Upper lobe of left lung (tissue), 6 donors: ENCODE results near the gene CCNI2. TPM values are rescaled to one million over a fixed set of nuclear protein-coding genes. Genes with fewer than 3 reads are reported as not detected.
A peak's percentile ranks its signal among the peaks of the same experiment; 100 is the strongest.

Experiments used
- ATAC-seq, 2 donors: fragments of 200-7000 bp; cut with Tn5 transposase; one replicate each; pipeline ENCODE4 v1.9.1; 2022; ENCODE audit warnings: mild to moderate bottlenecking in 2 of 2, moderate library complexity in 2 of 2; ENCODE audit not compliant: low FRiP score in 2 of 2
- DNase-seq, 2 donors: peaks; one replicate each; pipeline ENCODE4 v3.0.0-alpha.2; 2019 to 2020
- H3K27ac ChIP-seq, 4 donors: fragments of 200-600 bp; sonication (generic); one replicate each; pipeline ENCODE4 v1.5.1; 2016 to 2019
- H3K27me3 ChIP-seq, 4 donors: fragments of 200-600 bp; sonication (generic); one replicate each; pipeline ENCODE4 v1.5.1; 2017 to 2019
- H3K36me3 ChIP-seq, 4 donors: fragments of 200-600 bp; sonication (generic); one replicate each; pipeline ENCODE4 v1.5.1; 2016 to 2019
- H3K4me1 ChIP-seq, 4 donors: fragments of 200-600 bp; sonication (generic); one replicate each; pipeline ENCODE4 v1.5.1; 2018 to 2019
- H3K4me3 ChIP-seq, 4 donors: fragments of 200-600 bp; sonication (generic); one replicate each; pipeline ENCODE4 v1.5.1; 2017 to 2019; ENCODE audit warnings: mild to moderate bottlenecking in 2 of 4, moderate library complexity in 1 of 4
- H3K9me3 ChIP-seq, 4 donors: fragments of 200-600 bp; sonication (generic); one replicate each; pipeline ENCODE4 v1.5.1; 2018 to 2019
- EP300 ChIP-seq, 4 donors: sonication (generic); formaldehyde crosslinking; IDR thresholded peaks; one replicate each; pipeline ENCODE4 v1.5.1; 2017; ENCODE audit warnings: antibody characterized with exemption in 4 of 4, control low read depth in 2 of 4
- POLR2A ChIP-seq, 4 donors: fragments of 450-650 bp; IDR thresholded peaks; one replicate each; pipeline ENCODE4 v1.5.1; 2016 to 2017; ENCODE audit warnings: antibody characterized with exemption in 4 of 4, mild to moderate bottlenecking in 2 of 4
- POLR2AphosphoS5 ChIP-seq, 2 donors: sonication (generic); formaldehyde crosslinking; IDR thresholded peaks; one replicate each; pipeline ENCODE4 v1.5.1; 2017; ENCODE audit warnings: antibody characterized with exemption in 2 of 2
- WGBS, 2 donors: methylation state at CpG; one replicate each; pipeline ENCODE4 v1.1.5; 2017 to 2018; 5-methylcytosine and 5-hydroxymethylcytosine counted together
- total RNA-seq, 6 donors: library from RNA; depleted of rRNA in 4 of 6; stranded (reverse); fragments of >200 nt in 4 of 6; gene quantifications; one replicate each; pipeline versions ENCODE4 v1.1.0 to v1.2.1, GENCODE V29; 2016 to 2021
- TF ChIP-seq, protein P1 (sequence below), 6 experiments: fragments of 450-650 bp in 4 of 6; fragments of 200-600 bp in 2 of 6; sonication (generic) in 2 of 6; IDR thresholded peaks; one replicate each; pipeline ENCODE4 v1.5.1; 2016 to 2019; ENCODE audit warnings: antibody characterized with exemption in 6 of 6
- donor health status: DM: no; HTN: no; CAD: no; lungs with moderate emphysema.
- donor health status: DM: no; HTN: yes; CAD: no; lungs with severe emphysema.

Gene CCNI2
- total RNA-seq, 6 donors from 2014 or later, result 0.26 to 0.84 (median 0.46) TPM; not detected in 1

DNA sequence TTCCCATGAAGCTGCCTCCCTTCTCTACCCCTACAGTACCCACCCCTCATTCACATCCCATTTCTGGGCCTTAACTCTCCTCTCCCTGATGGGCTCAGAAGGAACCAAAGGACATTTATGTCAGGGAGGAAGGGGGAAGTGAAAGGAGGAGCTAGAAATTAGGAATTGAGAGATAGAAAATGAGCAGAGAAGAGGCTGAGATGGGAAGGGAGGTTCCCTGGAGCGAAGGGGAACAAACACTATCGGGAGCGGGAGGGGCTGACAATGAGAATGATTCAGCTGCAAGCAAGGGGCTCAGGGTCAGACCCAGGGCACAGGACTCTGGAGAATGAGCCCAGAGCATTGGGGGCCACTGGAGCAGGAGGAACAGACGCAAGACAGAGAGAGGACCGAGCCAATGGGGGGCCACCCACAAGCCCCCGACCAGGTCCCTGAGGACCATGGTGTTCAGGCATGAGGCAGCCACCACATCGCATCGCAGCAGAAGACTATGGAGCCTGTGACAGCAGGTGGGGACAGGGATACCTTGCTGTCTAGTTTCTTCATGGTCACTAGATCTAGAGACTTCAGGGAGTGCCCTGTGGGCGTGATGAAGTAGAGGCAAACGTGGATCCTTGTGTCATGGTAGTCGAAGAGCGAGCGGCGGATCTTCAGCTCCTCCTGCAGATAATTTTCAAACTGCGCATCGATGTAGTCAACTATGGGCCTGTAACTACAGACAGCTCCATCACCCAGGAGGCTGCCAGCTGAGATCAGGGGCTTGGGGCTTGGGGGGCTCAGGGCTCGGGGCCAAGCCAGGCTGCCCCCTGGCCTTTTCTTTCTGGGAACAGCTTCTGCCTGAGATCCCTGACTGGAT lies 16.2 kb downstream of the CCNI2 start:
- H3K9me3 ChIP-seq, result no peaks in the 10 kb centered on the region
- no peak for DNase-seq
- H3K36me3 ChIP-seq, result peaks cover 13 to 69% (median 54%) of the 10 kb centered on the region in 4 donors
- no peak overlapping the region for H3K4me3 ChIP-seq
- peaks cover 11 to 16% (median 11%) of the 10 kb centered on the region in 4 donors for H3K4me1 ChIP-seq
- no peak for TF ChIP-seq POLR2AphosphoS5 (IDR thresholded peaks at IDR 0.05)
- TF ChIP-seq, protein P1, sequence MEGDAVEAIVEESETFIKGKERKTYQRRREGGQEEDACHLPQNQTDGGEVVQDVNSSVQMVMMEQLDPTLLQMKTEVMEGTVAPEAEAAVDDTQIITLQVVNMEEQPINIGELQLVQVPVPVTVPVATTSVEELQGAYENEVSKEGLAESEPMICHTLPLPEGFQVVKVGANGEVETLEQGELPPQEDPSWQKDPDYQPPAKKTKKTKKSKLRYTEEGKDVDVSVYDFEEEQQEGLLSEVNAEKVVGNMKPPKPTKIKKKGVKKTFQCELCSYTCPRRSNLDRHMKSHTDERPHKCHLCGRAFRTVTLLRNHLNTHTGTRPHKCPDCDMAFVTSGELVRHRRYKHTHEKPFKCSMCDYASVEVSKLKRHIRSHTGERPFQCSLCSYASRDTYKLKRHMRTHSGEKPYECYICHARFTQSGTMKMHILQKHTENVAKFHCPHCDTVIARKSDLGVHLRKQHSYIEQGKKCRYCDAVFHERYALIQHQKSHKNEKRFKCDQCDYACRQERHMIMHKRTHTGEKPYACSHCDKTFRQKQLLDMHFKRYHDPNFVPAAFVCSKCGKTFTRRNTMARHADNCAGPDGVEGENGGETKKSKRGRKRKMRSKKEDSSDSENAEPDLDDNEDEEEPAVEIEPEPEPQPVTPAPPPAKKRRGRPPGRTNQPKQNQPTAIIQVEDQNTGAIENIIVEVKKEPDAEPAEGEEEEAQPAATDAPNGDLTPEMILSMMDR (IDR thresholded peaks at IDR 0.05), result no peak
- TF ChIP-seq POLR2A (IDR thresholded peaks at IDR 0.05), result no peak
- no peak for TF ChIP-seq EP300 (IDR thresholded peaks at IDR 0.05)
- H3K27me3 ChIP-seq, result no peaks in the 10 kb centered on the region
- no peak overlapping the region for H3K27ac ChIP-seq
- WGBS, 2 donors, result 94 to 97% methylated on average over 15 to 17 of the region's 17 CpGs
- peak in 1 of 2 donors; percentile 24 for ATAC-seq

GRCh38 chr5:132764051-132764450 lies 16.8 kb downstream of the CCNI2 start:
- TF ChIP-seq, protein P1 (IDR thresholded peaks at IDR 0.05), result no peak
- TF ChIP-seq EP300 (IDR thresholded peaks at IDR 0.05) (no peak), POLR2A (IDR thresholded peaks at IDR 0.05) (no peak), POLR2AphosphoS5 (IDR thresholded peaks at IDR 0.05) (no peak)
- H3K9me3 ChIP-seq, result no peaks in the 10 kb centered on the region
- ATAC-seq, result no peak
- no peak overlapping the region for H3K4me3 ChIP-seq
- DNase-seq, result peak in 1 of 2 donors; percentile 54
- no peak overlapping the region for H3K27ac ChIP-seq
- no peaks in the 10 kb centered on the region for H3K27me3 ChIP-seq
- peaks cover 11 to 18% (median 11%) of the 10 kb centered on the region in 4 donors for H3K4me1 ChIP-seq
- peaks cover 13 to 62% (median 49%) of the 10 kb centered on the region in 4 donors for H3K36me3 ChIP-seq
- WGBS, 2 donors, result 94 to 100% methylated on average over 10 of the region's 10 CpGs

DNA sequence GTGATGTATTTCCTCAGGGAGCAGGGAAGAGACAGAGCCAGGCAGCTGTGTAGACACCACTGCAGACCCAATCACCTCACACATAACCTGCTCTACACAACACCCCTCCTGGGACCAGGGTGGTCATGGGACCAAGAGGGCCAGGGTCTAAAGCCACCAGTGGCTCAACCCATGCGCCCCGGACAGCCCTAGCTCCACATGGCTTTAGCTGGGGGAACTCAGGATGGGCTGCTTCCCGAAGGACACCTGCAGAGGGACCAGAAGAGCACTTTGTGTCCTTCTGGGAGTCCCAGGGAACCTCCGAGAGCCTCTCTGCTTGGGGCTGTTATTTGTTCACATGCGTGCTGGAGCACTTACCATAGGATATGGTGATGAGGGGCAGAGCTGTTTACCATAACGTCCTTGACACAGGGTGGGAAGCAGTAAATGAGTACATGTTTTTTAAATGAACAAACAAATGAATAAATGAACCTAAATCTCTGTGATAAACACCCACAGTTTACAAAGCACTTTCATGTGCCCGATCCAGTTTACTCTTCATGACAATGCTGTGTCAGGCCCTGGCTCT lies 17.5 kb downstream of the CCNI2 start:
- ATAC-seq, result no peak
- 94 to 96% methylated on average over 4 to 7 of the region's 7 CpGs for WGBS, 2 donors
- Histone ChIP-seq H3K27ac (no peak overlapping the region), H3K36me3 (peaks cover 13 to 55% (median 44%) of the 10 kb centered on the region in 4 donors), H3K4me3 (no peak overlapping the region), H3K27me3 (no peaks in the 10 kb centered on the region), H3K4me1 (peaks cover 11 to 18% (median 11%) of the 10 kb centered on the region in 4 donors), H3K9me3 (no peaks in the 10 kb centered on the region)
- no peak for DNase-seq
- TF ChIP-seq, protein P1 (IDR thresholded peaks at IDR 0.05), result no peak
- TF ChIP-seq POLR2A (IDR thresholded peaks at IDR 0.05), result no peak
- TF ChIP-seq POLR2AphosphoS5 (IDR thresholded peaks at IDR 0.05), result no peak
- TF ChIP-seq EP300 (IDR thresholded peaks at IDR 0.05), result no peak

DNA sequence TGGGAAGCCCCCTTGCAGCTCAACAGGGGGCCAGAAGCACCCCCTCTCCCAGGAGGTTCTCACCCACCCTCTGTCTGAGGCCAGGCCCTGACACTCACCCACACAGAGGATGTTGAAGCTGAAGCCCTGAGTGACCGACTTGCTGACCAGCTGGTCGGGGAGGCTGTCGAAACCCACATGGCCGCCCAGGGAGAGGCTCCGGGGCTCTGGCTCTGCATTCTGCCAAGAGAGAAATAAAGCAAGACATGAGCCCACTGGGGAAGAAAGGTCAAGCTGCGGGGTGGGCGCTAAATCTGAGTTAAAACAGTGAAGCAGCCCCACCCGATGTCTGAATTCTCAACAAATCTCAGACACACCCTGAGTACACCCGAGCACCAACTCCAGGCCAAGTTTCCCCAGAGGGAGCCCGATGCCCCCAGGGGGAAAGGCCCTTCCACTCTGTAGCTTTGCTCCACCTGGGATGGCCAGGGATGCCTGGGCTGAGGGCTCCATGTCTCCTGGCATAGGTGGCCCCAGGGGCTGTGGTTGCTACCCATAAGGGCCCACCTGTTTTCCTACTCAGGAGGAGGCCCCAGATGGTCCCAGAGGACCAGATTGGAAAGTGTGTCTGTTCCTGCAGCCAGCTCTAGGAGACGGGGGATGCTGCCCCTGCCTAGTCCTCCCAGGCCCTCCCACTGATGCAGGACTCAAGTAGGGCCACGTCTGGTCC lies 18.2 kb downstream of the CCNI2 start:
- TF ChIP-seq POLR2AphosphoS5 (IDR thresholded peaks at IDR 0.05) (no peak), POLR2A (IDR thresholded peaks at IDR 0.05) (no peak), EP300 (IDR thresholded peaks at IDR 0.05) (no peak)
- TF ChIP-seq, protein P1 (IDR thresholded peaks at IDR 0.05), result no peak
- no peak overlapping the region for H3K4me3 ChIP-seq
- DNase-seq (peak; percentile 5 to 50), ATAC-seq (no peak)
- peaks cover 11 to 48% (median 37%) of the 10 kb centered on the region in 4 donors for H3K36me3 ChIP-seq
- WGBS, 2 donors, result 60 to 82% methylated on average over 1 to 11 of the region's 12 CpGs
- H3K4me1 ChIP-seq, result peaks cover 11 to 18% (median 14%) of the 10 kb centered on the region in 4 donors
- H3K27ac ChIP-seq, result no peak overlapping the region
- H3K27me3 ChIP-seq, result no peaks in the 10 kb centered on the region
- no peaks in the 10 kb centered on the region for H3K9me3 ChIP-seq
